Measurements from ENCODE around the gene RIT1.

DNA sequence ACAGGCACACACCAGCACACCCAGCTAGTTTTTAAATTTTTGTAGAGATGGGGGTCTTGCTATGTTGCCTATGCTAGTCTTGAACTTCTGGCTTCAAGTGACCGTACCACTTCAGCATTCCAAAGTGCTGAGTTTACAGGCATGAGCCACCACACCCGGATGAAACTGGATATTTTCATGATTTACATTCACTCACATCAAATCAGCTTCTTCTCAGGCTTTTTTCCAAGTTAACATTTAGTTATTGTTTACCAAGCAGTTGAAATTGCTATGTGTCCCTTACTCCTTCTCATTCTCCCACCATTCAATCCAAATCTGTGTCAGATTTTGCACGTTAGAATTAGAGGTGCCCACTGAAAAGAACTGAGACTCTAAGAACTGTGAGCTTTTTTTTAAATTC, 18.4 kb downstream of the RIT1 start:
- TF ChIP-seq, protein P1, sequence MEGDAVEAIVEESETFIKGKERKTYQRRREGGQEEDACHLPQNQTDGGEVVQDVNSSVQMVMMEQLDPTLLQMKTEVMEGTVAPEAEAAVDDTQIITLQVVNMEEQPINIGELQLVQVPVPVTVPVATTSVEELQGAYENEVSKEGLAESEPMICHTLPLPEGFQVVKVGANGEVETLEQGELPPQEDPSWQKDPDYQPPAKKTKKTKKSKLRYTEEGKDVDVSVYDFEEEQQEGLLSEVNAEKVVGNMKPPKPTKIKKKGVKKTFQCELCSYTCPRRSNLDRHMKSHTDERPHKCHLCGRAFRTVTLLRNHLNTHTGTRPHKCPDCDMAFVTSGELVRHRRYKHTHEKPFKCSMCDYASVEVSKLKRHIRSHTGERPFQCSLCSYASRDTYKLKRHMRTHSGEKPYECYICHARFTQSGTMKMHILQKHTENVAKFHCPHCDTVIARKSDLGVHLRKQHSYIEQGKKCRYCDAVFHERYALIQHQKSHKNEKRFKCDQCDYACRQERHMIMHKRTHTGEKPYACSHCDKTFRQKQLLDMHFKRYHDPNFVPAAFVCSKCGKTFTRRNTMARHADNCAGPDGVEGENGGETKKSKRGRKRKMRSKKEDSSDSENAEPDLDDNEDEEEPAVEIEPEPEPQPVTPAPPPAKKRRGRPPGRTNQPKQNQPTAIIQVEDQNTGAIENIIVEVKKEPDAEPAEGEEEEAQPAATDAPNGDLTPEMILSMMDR (conservative IDR thresholded peaks at IDR 0.05; ENCODE audit: low read depth, low read length), result no peak
- TF ChIP-seq EZH2 (IDR thresholded peaks at IDR 0.05; ENCODE audit: low read length, unreplicated experiment), result no peak
